Prostate gland (tissue), 2 donors: ENCODE results near the gene PCDH9. TPM values are rescaled to one million over a fixed set of nuclear protein-coding genes. Genes with fewer than 3 reads are reported as not detected.

Source experiments
- DNase-seq: peaks from one replicate; pipeline ENCODE4 v3.0.0-alpha.2; 2019; ENCODE audit warnings: low spot score
- H3K27ac ChIP-seq, 2 donors: fragments of 200-600 bp; sonication (generic); 2 replicates each; pipeline ENCODE4 v1.5.1; 2017 to 2019
- H3K27me3 ChIP-seq: fragments of 200-600 bp; sonication (generic); replicated peaks from 2 replicates; pipeline ENCODE4 v1.5.1; 2019; ENCODE audit not compliant: insufficient read depth
- H3K36me3 ChIP-seq, 2 donors: fragments of 200-600 bp; sonication (generic); 1 replicate in 1 of 2; 2 replicates in 1 of 2; pipeline versions ENCODE4 v1.5.1 to v1.8.1; 2017 to 2019
- H3K4me1 ChIP-seq: fragments of 200-600 bp; sonication (generic); replicated peaks from 2 replicates; pipeline ENCODE4 v1.5.1; 2019
- H3K4me3 ChIP-seq, 2 donors: fragments of 200-600 bp; sonication (generic); 2 replicates each; pipeline ENCODE4 v1.5.1; 2017 to 2019
- H3K9me3 ChIP-seq: fragments of 200-600 bp; sonication (generic); 2 replicates; pipeline ENCODE4 v1.5.1; 2017
- CTCF ChIP-seq, 4 experiments: fragments of 200-600 bp in 2 of 4; fragments of 450-650 bp in 2 of 4; sonication (generic) in 2 of 4; IDR thresholded peaks; 1 replicate in 3 of 4; 2 replicates in 1 of 4; pipeline ENCODE4 v1.5.1; 2016 to 2019; ENCODE audit warnings: antibody characterized with exemption in 4 of 4, mild to moderate bottlenecking in 2 of 4, moderate library complexity in 2 of 4
- POLR2A ChIP-seq: fragments of 450-650 bp; IDR thresholded peaks from one replicate; pipeline ENCODE4 v1.6.1; 2016; ENCODE audit warnings: antibody characterized with exemption, mild to moderate bottlenecking
- POLR2AphosphoS5 ChIP-seq: sonication (generic); formaldehyde crosslinking; IDR thresholded peaks from one replicate; pipeline ENCODE4 v1.6.1; 2017; ENCODE audit warnings: antibody characterized with exemption
- WGBS: methylation state at CpG from one replicate; pipeline ENCODE4 v1.1.5; 2018; 5-methylcytosine and 5-hydroxymethylcytosine counted together
- intact Hi-C: fragments of 100-400 bp; cut with DNase I; formaldehyde crosslinking; loops from one replicate; pipeline ENCODE4 v1.14.2; 2022
- total RNA-seq, 2 donors: library from RNA; depleted of rRNA; stranded (reverse); fragments of >200 nt; gene quantifications; one replicate each; pipeline ENCODE4 v1.1.0, GENCODE V29; 2016

PCDH9 gene
- total RNA-seq, 2 donors from 2014 or later, result 1.8 to 5.5 TPM

- Histone ChIP-seq H3K4me1 (peaks cover 4% of the 10 kb centered on the region), H3K36me3 (no peaks in the 10 kb centered on the region), H3K27me3 (no peaks in the 10 kb centered on the region), H3K4me3 (no peak overlapping the region), H3K9me3 (no peaks in the 10 kb centered on the region), H3K27ac (no peak overlapping the region)
- TF ChIP-seq POLR2AphosphoS5, result no peak
- TF ChIP-seq CTCF (IDR thresholded peaks at IDR 0.05), result no peak
- TF ChIP-seq POLR2A, result no peak
- DNase-seq, result no peak
- 43% methylated on average over 5 of the region's 5 CpGs for WGBS
- intact Hi-C loops, result no loop called here
These were observed 881.1 kb downstream of the PCDH9 start for GRCh38 chr13:66348745-66349690.

- Histone ChIP-seq H3K9me3 (no peaks in the 10 kb centered on the region), H3K36me3 (no peaks in the 10 kb centered on the region), H3K4me3 (no peak overlapping the region), H3K4me1 (no peaks in the 10 kb centered on the region), H3K27me3 (no peaks in the 10 kb centered on the region), H3K27ac (no peak overlapping the region)
- intact Hi-C loops, result no loop called here
- WGBS, result 97% methylated on average over 4 of the region's 4 CpGs
- DNase-seq, result no peak
- TF ChIP-seq POLR2AphosphoS5 (no peak), CTCF (IDR thresholded peaks at IDR 0.05) (no peak), POLR2A (no peak)
These were observed 882.5 kb downstream of the PCDH9 start for GRCh38 chr13:66347486-66348117.

GRCh38 chr13:66345971-66346370 is 884.2 kb downstream of the PCDH9 start:
- Histone ChIP-seq H3K4me1 (no peaks in the 10 kb centered on the region), H3K36me3 (no peaks in the 10 kb centered on the region), H3K27ac (no peak overlapping the region), H3K4me3 (no peak overlapping the region), H3K9me3 (no peaks in the 10 kb centered on the region), H3K27me3 (no peaks in the 10 kb centered on the region)
- intact Hi-C loops, result no loop called here
- 82% methylated on average over 8 of the region's 8 CpGs for WGBS
- no peak for DNase-seq
- TF ChIP-seq CTCF (IDR thresholded peaks at IDR 0.05), result no peak
- no peak for TF ChIP-seq POLR2AphosphoS5
- TF ChIP-seq POLR2A, result no peak

GRCh38 chr13:66345518-66345810 is 884.7 kb downstream of the PCDH9 start:
- Histone ChIP-seq H3K36me3 (no peaks in the 10 kb centered on the region), H3K4me1 (no peaks in the 10 kb centered on the region), H3K9me3 (no peaks in the 10 kb centered on the region), H3K27ac (no peak overlapping the region), H3K27me3 (no peaks in the 10 kb centered on the region), H3K4me3 (no peak overlapping the region)
- 78% methylated on average over 6 of the region's 6 CpGs for WGBS
- no peak for DNase-seq
- no peak for TF ChIP-seq POLR2A
- TF ChIP-seq CTCF (IDR thresholded peaks at IDR 0.05), result no peak
- TF ChIP-seq POLR2AphosphoS5, result no peak
- intact Hi-C loops, result no loop called here
